Stimulated activated effector memory CD8-positive, alpha-beta T cell treated with anti-CD3 and anti-CD28 coated beads, Interleukin-12 subunit alpha, Interleukin-12 subunit beta, amount 100 ng/mL, for 72 hours (primary cell): Measurements from ENCODE around the gene CENPA.
"Not testable (repeated sequence)": the region's sequence is repeated elsewhere in the genome, so short reads cannot be mapped to it uniquely, and the experiment has no call there.

Experiments used
- ATAC-seq: fragments of 150-1000 bp; cut with Tn5 transposase; 2 replicates; pipeline ENCODE4 v1.10.0; 2021
- DNase-seq, 2 donors: peaks; one replicate each; pipeline ENCODE4 v3.0.0; 2021 to 2022; ENCODE audit warnings: low spot score in 2 of 2
- H3K27ac Mint-ChIP-seq: one replicate; pipeline ENCODE4 v1.8.0; 2022; ENCODE audit warnings: mild to moderate bottlenecking, mixed read lengths
- H3K36me3 Mint-ChIP-seq: one replicate; pipeline ENCODE4 v1.8.0; 2022; ENCODE audit warnings: mild to moderate bottlenecking, mixed read lengths
- H3K4me1 Mint-ChIP-seq: one replicate; pipeline ENCODE4 v1.8.0; 2022; ENCODE audit warnings: mixed read lengths
- H3K4me3 Mint-ChIP-seq: one replicate; pipeline ENCODE4 v1.8.0; 2022; ENCODE audit warnings: mild to moderate bottlenecking, mixed read lengths
- H3K9me3 Mint-ChIP-seq: one replicate; pipeline ENCODE4 v1.8.0; 2022; ENCODE audit warnings: mixed read lengths

CENPA gene

DNA sequence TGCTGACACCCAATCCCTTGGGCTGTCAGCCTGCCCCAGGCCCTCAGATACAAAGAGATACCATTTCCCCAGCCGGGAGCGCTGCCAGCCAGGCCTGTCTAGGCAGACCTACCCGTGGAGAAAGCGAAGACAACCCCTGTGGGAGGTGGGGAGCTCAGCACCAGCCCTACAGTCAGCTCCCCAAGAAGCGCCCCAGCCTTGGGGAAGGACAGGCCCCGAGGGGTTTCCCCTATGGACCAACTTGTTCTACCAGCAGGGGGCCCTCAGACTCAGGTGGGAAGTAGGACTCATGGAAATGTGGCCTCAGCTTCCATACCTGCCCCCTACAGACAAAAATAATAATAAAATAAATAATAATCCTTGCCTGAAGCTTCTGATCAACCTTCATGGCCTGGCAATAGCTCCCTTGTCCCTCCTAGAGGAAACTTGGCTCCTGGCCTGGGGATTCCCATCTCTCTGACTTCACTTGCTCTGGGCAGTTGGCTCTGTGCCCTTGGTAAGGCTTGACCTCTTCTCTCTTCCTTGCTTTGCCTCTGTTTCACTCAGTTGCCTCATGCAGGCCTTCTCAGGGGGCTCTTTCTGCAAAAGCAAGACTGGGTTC lies 14.8 kb upstream of the CENPA start:
- no peak overlapping the region for H3K4me3 Mint-ChIP-seq
- peaks cover 28% of the 10 kb centered on the region for H3K36me3 Mint-ChIP-seq
- H3K9me3 Mint-ChIP-seq = no peaks in the 10 kb centered on the region
- DNase-seq (no peak), ATAC-seq (no peak)
- peaks cover 52% of the 10 kb centered on the region for H3K4me1 Mint-ChIP-seq
- H3K27ac Mint-ChIP-seq = peak overlapping the region; percentile 64

DNA sequence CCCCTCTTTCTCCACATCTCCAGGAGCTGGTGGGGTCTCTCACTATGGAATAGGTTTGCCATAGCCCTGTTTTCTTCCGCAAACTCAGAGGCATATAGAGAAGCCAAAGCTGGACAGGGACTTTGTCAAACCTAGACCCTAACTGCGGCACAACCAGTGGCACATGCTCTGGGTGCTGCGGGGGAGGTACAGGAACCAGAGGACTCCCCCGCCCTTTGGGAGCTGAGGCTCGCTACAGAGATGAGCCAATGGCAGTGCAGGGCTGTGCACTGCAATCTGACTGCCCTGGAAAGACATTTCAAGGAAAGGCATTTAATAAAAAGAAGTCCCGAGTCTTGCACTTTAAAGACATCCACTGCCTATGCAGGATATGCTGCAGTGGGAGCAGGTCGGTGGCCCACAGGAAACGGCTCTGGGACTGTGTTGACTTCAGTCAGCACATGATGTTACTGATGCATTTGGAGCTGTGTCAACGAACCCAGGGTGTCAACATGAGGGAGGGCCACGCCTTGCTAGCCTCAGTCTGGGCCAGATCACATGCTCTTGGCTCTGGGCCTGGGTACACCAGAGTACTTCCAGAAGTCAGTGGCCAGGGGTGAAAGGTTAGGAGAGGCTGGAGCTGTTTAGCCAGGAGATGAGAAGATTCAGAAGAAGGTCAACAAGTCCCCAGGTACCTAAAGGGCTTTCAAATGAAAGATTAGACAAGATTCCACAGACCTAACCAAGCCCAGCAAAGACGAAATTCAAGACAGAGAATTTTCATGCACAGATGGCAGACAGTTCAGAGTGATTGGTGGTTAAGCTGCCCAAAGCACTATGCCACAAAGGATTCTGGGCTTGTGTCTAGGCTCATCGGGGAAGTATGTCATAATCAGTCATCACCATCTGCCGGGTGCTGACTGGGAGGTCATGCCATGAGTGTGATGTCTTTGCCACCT lies 13.5 kb upstream of the CENPA start:
- H3K4me3 Mint-ChIP-seq = peak overlapping the region; percentile 13
- H3K9me3 Mint-ChIP-seq = no peaks in the 10 kb centered on the region
- no peak for DNase-seq
- peaks cover 40% of the 10 kb centered on the region for H3K36me3 Mint-ChIP-seq
- peak overlapping the region; percentile 64 for H3K27ac Mint-ChIP-seq
- peaks cover 57% of the 10 kb centered on the region for H3K4me1 Mint-ChIP-seq
- peak; percentile 85 for ATAC-seq

DNA sequence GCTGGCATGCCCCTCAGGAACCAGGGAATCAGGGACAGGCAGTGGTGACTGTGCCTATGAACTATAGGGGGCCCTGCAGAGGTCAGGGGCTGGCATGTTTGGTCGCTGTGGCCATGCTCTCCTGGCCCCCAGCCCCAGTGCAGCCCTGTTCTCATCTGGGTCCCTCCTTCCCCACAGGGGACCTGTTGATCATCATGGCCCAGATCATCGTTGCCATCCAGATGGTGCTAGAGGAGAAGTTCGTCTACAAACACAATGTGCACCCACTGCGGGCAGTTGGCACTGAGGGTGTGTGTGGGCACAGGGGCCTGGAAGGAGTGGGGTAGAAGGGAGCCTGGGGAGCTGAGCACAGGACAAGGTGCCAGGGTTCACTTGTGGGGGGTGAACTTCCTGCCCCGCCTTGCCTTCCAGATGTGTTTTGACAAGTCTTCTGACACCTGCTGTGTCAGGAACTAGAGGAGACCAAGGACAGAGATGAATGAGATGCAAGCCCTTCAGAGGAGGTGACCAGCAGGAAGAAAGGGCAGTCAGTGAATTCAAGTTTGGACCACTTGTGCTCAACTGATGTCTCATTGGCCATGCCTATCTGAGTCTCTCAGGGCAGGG lies 9.6 kb upstream of the CENPA start:
- H3K36me3 Mint-ChIP-seq = peaks cover 67% of the 10 kb centered on the region
- DNase-seq = no peak

DNA sequence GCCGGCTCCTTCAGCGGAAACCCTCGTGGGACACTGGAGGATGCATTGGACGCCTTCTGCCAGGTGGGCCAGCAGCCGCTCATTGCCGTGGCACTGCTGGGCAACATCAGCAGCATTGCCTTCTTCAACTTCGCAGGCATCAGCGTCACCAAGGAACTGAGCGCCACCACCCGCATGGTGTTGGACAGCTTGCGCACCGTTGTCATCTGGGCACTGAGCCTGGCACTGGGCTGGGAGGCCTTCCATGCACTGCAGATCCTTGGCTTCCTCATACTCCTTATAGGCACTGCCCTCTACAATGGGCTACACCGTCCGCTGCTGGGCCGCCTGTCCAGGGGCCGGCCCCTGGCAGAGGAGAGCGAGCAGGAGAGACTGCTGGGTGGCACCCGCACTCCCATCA lies 7.8 kb upstream of the CENPA start:
- no peak overlapping the region for H3K4me3 Mint-ChIP-seq
- ATAC-seq (peak; percentile 29), DNase-seq (no peak)
- no peaks in the 10 kb centered on the region for H3K9me3 Mint-ChIP-seq
- H3K36me3 Mint-ChIP-seq = peaks cover 67% of the 10 kb centered on the region
- H3K27ac Mint-ChIP-seq = peak overlapping the region; percentile 81
- H3K4me1 Mint-ChIP-seq = peaks cover 19% of the 10 kb centered on the region

More for the DNA sequence above, 9.6 kb upstream of the CENPA start:
- Mint-ChIP-seq H3K9me3 (no peaks in the 10 kb centered on the region), H3K27ac (peak overlapping the region; percentile 70), H3K4me1 (peaks cover 36% of the 10 kb centered on the region), H3K4me3 (no peak overlapping the region)
- no peak for ATAC-seq

DNA sequence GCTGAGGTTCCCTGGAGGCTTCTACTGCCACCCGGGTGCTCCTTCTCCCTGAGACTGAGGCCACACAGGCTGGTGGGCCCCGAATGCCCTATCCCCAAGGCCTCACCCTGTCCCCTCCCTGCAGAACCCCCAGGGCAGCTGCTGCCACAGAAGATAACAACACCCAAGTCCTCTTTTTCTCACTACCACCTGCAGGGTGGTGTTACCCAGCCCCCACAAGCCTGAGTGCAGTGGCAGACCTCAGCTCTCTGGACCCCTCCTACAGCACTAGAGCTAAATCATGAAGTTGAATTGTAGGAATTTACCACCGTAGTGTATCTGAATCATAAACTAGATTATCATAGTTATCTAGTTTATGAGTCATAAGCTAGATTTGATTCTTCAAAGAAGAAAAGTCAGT lies 7.3 kb upstream of the CENPA start:
- Mint-ChIP-seq H3K4me3 (no peak overlapping the region), H3K27ac (peak overlapping the region; percentile 81), H3K4me1 (peaks cover 19% of the 10 kb centered on the region), H3K9me3 (no peaks in the 10 kb centered on the region), H3K36me3 (peaks cover 67% of the 10 kb centered on the region)
- ATAC-seq (peak; percentile 45), DNase-seq (no peak)

DNA sequence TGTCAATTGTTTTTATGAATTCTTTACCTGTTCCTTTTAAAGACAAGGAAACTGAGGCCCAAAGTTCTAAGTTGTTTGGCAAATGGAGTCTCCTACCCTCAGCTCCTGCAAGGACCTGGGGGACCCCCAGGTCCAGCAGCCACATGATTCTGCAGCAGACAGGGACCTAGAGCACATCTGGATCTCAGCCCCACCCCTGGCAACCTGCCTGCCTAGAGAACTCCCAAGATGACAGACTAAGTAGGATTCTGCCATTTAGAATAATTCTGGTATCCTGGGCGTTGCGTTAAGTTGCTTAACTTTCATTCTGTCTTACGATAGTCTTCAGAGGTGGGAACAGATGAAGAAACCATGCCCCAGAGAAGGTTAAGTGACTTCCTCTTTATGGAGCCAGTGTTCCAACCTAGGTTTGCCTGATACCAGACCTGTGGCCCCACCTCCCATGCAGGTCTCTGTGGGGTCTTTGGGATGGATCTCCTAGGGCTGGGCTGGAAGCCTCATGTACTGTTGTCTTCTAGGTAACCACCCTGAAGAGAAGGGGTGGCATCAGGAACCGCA lies 5.6 kb upstream of the CENPA start:
- H3K4me3 Mint-ChIP-seq = no peak overlapping the region
- peaks cover 53% of the 10 kb centered on the region for H3K36me3 Mint-ChIP-seq
- H3K9me3 Mint-ChIP-seq = no peaks in the 10 kb centered on the region
- ATAC-seq = no peak
- peaks cover 19% of the 10 kb centered on the region for H3K4me1 Mint-ChIP-seq
- peak overlapping the region; percentile 80 for H3K27ac Mint-ChIP-seq
- no peak for DNase-seq

DNA sequence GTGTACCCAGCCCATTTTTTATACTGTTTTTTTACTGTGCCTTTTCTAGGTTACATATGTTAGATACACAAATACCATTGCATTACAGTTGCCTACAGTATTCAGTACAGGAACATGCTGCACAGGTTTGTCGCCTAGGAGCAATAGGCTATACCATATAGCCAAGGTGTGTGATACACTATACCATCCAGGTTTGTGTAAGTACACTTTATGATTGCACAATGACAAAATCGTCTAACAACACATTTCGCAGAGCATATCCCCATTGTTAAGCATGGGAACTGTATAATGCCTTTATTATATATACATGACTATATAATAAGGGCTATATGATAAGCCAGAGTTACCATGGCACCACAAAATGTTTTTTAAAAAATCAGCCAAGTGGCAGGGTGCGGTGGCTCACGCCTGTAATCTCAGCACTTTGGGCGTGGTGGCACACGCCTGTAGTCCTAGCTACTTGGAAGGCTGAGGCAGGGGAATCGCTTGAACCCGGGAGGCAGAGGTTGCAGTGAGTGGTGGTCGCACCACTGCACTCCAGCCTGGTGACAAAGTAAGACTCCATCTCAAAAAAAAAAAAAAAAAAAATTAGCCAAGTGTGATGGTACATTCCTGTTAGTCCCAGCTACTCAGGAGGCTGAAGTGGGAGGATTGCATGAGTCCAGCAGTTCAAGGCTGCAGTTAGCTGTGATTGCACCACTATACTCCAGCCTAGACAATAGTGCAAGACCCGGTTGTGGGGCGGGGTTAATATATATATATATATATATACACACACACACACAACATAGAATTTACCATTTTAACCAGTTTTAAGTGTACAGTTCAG lies 2.8 kb upstream of the CENPA start:
- Mint-ChIP-seq H3K4me3 (no peak overlapping the region), H3K9me3 (no peaks in the 10 kb centered on the region), H3K27ac (no peak overlapping the region), H3K36me3 (peaks cover 32% of the 10 kb centered on the region), H3K4me1 (peaks cover 13% of the 10 kb centered on the region)
- ATAC-seq = no peak
- no peak for DNase-seq

DNA sequence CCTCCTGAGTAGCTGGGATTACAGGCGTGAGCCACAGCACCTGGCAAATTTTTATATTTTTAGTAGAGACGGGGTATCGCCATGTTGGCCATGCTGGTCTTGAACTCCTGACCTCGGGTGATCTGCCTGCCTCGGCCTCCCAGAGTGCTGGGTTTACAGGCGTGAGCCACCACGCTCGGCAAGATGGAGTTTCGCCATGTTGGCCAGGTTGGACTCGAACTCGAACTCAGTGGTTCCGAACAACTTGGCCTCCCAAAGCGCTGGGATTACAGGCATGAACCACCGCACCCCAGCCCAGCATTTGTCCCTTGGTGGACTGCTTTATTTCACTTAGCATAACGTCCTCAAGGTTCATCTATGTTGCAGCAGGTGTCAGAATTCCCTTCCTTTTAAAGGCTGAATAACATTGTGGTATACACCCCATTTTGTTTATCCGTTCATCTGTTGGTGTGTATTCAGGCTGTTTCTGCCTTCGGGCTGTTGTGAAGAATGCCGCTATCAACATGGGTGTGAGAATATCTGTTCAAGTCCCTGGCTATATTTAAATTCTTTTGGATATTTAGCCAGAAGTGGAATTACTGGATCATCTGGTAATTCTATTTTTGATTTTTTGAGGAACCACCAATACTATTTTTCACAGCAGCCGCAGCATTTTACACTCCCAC lies 1.2 kb upstream of the CENPA start:
- no peaks in the 10 kb centered on the region for H3K9me3 Mint-ChIP-seq
- DNase-seq (no peak), ATAC-seq (no peak)
- no peak overlapping the region for H3K27ac Mint-ChIP-seq
- peaks cover 16% of the 10 kb centered on the region for H3K36me3 Mint-ChIP-seq
- H3K4me3 Mint-ChIP-seq = peak overlapping the region; percentile 83
- peaks cover 12% of the 10 kb centered on the region for H3K4me1 Mint-ChIP-seq

DNA sequence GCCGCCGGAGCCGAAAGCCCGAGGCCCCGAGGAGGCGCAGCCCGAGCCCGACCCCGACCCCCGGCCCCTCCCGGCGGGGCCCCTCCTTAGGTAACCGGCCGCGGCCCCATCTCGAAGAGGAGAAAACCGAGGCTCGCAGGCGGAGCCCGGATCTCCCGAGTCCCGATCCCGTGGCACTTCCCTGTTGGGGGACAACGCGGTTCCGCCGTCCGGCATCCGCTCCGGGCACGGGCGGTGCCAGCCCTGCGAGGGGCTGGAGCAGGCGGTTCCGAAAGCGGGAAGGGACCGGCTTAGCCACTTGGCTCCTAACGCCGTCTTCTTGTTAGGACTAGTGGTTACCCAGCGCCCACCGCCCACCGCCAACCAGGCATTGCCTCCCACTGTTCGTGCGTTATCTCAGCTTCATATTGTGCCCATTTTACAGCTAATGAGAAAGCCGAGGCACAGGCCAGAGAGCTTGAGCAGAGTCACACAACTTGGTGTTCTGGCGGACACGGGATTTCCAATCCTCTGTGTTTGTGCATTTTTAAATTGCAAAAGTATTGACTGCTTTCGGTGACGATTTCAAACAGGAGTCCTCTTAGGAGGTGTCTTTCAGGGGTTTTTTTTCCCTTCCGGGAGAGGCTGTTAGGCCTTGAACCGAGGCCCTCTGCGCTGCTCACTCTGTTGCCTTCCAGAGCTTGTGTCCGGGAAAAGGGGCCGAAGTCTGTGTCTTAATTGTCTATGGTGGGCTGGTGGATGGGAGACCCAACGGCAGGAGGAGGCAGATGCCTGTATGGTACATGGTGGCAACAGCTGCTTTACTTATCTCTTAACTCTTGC lies 562 bp downstream of the CENPA start:
- peaks cover 7% of the 10 kb centered on the region for H3K36me3 Mint-ChIP-seq
- DNase-seq (peak; percentile 16 to 79), ATAC-seq (peak; percentile 5)
- peaks cover 4% of the 10 kb centered on the region for H3K9me3 Mint-ChIP-seq
- peak overlapping the region; percentile 83 for H3K4me3 Mint-ChIP-seq
- H3K4me1 Mint-ChIP-seq = peaks cover 12% of the 10 kb centered on the region
- H3K27ac Mint-ChIP-seq = peak overlapping the region; percentile 81

DNA sequence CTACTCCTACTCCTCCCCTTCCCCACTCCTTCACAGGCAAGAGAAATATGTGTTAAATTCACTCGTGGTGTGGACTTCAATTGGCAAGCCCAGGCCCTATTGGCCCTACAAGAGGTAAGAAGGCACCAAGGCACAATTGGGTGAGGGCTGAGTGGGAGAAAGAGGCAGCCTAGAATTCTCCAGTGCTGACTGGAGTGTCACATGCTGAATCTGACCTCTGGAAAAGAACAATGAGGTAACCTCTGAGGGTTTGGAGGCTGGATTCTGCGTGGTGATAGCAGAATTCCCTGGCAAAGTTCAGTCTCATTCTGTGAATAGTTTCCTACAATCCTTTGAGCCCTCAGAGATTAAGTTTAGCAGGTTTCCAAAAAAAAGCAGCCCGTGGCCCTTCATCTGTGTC lies 6.9 kb downstream of the CENPA start:
- ATAC-seq (no peak), DNase-seq (no peak)
- Mint-ChIP-seq H3K36me3 (peaks cover 38% of the 10 kb centered on the region), H3K4me1 (peaks cover 6% of the 10 kb centered on the region), H3K9me3 (peaks cover 4% of the 10 kb centered on the region), H3K27ac (no peak overlapping the region), H3K4me3 (no peak overlapping the region)

DNA sequence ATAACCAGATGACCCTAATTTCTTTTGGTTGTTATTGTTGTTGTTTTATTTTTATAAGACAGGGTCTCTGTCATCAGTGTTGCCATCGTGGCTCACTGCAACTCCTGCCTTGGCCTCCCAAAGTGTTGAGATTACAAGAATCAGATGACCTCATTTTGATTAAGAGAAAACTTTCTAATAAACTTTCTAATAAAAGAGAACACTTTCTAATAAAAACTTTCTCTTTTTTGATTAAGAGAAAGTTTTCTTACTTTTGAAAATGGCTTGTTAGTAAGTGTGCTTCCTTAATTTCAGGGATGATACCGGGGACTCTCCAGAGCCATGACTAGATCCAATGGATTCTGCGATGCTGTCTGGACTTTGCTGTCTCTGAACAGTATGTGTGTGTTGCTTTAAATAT lies 7.7 kb downstream of the CENPA start:
- ATAC-seq (no peak), DNase-seq (no peak)
- H3K4me3 Mint-ChIP-seq = no peak overlapping the region
- peaks cover under 1% of the 10 kb centered on the region for H3K4me1 Mint-ChIP-seq
- peaks cover 4% of the 10 kb centered on the region for H3K9me3 Mint-ChIP-seq
- H3K36me3 Mint-ChIP-seq = peaks cover 38% of the 10 kb centered on the region
- no peak overlapping the region for H3K27ac Mint-ChIP-seq

DNA sequence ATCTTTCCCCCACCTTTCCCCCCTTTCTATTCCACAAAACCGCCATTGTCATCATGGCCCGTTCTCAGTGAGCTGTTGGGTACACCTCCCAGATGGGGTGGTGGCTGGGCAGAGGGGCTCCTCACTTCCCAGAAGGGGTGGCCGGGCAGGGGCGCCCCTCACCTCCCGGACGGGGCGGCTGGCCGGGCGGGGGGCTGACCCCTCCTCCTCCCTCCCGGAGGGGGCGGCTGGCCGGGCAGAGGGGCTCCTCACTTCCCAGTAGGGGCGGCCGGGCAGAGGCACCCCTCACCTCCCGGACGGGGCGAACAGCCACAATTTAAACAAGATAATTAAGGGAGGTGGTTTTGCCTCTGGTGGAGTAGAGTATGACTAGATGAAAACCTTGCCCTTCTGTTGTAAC lies 9.3 kb downstream of the CENPA start:
- H3K4me1 Mint-ChIP-seq, DNase-seq, H3K9me3 Mint-ChIP-seq, ATAC-seq, H3K27ac Mint-ChIP-seq, H3K4me3 Mint-ChIP-seq: not testable (repeated sequence)
- H3K36me3 Mint-ChIP-seq = peaks cover 38% of the 10 kb centered on the region

DNA sequence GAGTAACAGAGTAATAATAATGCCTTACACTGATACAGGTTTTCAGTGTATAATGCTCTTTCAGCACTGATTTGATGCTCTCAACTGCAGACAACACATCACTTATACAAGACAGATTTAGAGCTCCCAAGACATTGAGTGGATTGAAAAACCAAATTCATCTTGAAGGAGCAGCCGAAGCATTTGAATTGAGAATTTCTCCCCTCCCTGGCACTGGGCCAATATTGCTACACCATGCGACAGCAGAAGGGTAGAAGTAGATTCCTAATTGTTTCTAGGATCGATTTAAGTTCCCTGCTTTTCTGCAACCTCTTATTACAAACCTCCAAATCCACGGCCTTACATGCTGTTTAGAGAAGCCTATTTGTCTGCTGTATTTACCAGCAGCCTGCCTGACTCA lies 15.5 kb downstream of the CENPA start:
- Mint-ChIP-seq H3K9me3 (no peaks in the 10 kb centered on the region), H3K4me3 (no peak overlapping the region), H3K4me1 (no peaks in the 10 kb centered on the region), H3K36me3 (peaks cover 8% of the 10 kb centered on the region), H3K27ac (no peak overlapping the region)
- DNase-seq (no peak), ATAC-seq (no peak)

DNA sequence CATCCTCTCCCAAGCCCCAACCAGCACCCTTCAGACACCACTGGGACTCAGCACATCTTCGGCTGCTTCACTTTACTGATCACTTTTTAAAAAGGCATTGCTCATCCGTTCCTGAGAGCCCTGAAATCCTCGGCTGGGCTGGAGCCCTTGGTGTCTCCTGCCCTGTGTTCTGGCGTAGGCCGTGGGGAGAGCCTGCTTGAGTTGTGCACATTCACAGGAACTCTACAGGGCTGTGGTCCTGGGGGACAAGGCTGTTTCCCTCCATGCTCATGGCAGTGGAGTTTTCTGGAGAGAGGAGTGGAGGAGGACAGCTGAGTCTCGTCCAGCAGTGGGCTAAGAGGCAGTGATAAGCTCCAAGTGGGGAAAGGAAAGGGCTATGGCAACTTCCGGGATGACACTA lies 15.9 kb downstream of the CENPA start:
- Mint-ChIP-seq H3K4me3 (no peak overlapping the region), H3K36me3 (peaks cover 3% of the 10 kb centered on the region), H3K4me1 (no peaks in the 10 kb centered on the region), H3K9me3 (no peaks in the 10 kb centered on the region), H3K27ac (no peak overlapping the region)
- DNase-seq = no peak
- ATAC-seq = no peak
